DOHH2 (cell line): ENCODE results near the gene OR2A14.

Experiments used
- EZH2phosphoT487 ChIP-seq: fragments of 200-600 bp; sonication (generic); IDR thresholded peaks from 2 replicates; pipeline ENCODE4 v1.6.1; 2017; ENCODE audit warnings: borderline replicate concordance, mild to moderate bottlenecking, antibody characterized with exemption, low read length, moderate library complexity, mixed read lengths
- TF ChIP-seq, protein P1 (sequence below): fragments of 200-600 bp; sonication (generic); IDR thresholded peaks from one replicate; pipeline ENCODE4 v1.5.1; 2014; ENCODE audit warnings: antibody characterized with exemption, mild to moderate bottlenecking, low read depth, low read length; ENCODE audit not compliant: poor library complexity, severe bottlenecking

DNA sequence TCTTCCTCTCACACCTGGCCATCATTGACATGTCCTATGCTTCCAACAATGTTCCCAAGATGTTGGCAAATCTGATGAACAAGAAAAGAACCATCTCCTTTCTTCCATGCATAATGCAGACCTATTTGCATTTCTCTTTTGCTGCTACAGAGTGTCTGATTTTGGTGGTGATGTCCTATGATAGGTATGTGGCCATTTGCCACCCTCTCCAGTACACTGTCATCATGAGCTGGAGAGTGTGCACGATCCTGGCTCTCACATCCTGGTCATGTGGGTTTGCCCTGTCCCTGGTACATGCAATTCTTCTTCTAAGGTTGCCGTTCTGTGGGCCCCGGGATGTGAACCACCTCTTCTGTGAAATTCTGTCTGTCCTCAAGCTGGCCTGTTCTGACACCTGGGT, 19.2 kb downstream of the OR2A14 start:
- TF ChIP-seq, protein P1, sequence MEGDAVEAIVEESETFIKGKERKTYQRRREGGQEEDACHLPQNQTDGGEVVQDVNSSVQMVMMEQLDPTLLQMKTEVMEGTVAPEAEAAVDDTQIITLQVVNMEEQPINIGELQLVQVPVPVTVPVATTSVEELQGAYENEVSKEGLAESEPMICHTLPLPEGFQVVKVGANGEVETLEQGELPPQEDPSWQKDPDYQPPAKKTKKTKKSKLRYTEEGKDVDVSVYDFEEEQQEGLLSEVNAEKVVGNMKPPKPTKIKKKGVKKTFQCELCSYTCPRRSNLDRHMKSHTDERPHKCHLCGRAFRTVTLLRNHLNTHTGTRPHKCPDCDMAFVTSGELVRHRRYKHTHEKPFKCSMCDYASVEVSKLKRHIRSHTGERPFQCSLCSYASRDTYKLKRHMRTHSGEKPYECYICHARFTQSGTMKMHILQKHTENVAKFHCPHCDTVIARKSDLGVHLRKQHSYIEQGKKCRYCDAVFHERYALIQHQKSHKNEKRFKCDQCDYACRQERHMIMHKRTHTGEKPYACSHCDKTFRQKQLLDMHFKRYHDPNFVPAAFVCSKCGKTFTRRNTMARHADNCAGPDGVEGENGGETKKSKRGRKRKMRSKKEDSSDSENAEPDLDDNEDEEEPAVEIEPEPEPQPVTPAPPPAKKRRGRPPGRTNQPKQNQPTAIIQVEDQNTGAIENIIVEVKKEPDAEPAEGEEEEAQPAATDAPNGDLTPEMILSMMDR, result no peak
- TF ChIP-seq EZH2phosphoT487, result no peak
